ENCODE results near the gene CCDC184.
"Not testable (repeated sequence)": the region's sequence is repeated elsewhere in the genome, so short reads cannot be mapped to it uniquely, and the experiment has no call there.

CCDC184 gene

GRCh38 chr12:48143898-48144297 lies 39.5 kb upstream of the CCDC184 start:
- no peaks in the 10 kb centered on the region for H4K20me1 ChIP-seq (ENCODE audit: control insufficient read depth, insufficient read depth, low read depth, low read length)
- peaks cover 95% of the 10 kb centered on the region for H3K36me3 ChIP-seq (ENCODE audit: control insufficient read depth, low read length)
- TF ChIP-seq EZH2phosphoT487 (IDR thresholded peaks at IDR 0.05; ENCODE audit: borderline replicate concordance, low read length): no peak
- TF ChIP-seq, protein P1, sequence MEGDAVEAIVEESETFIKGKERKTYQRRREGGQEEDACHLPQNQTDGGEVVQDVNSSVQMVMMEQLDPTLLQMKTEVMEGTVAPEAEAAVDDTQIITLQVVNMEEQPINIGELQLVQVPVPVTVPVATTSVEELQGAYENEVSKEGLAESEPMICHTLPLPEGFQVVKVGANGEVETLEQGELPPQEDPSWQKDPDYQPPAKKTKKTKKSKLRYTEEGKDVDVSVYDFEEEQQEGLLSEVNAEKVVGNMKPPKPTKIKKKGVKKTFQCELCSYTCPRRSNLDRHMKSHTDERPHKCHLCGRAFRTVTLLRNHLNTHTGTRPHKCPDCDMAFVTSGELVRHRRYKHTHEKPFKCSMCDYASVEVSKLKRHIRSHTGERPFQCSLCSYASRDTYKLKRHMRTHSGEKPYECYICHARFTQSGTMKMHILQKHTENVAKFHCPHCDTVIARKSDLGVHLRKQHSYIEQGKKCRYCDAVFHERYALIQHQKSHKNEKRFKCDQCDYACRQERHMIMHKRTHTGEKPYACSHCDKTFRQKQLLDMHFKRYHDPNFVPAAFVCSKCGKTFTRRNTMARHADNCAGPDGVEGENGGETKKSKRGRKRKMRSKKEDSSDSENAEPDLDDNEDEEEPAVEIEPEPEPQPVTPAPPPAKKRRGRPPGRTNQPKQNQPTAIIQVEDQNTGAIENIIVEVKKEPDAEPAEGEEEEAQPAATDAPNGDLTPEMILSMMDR (IDR thresholded peaks at IDR 0.05; ENCODE audit: low read depth, low read length, poor library complexity, severe bottlenecking): no peak
- H3K9me2 ChIP-seq (replicated peaks; ENCODE audit: control insufficient read depth, low read length): no peaks in the 10 kb centered on the region
- no peak overlapping the region for H3K27ac ChIP-seq (ENCODE audit: low read depth, low read length)
- no peak overlapping the region for H3K4me3 ChIP-seq (ENCODE audit: low read length)
- peaks cover 3% of the 10 kb centered on the region for H3F3A ChIP-seq (ENCODE audit: control insufficient read depth, insufficient read depth)
- H3K79me2 ChIP-seq (ENCODE audit: control insufficient read depth, low read length): no peaks in the 10 kb centered on the region
- no peaks in the 10 kb centered on the region for H3K4me1 ChIP-seq (ENCODE audit: control insufficient read depth, low read length)
- H3K4me2 ChIP-seq (ENCODE audit: low read length): no peak overlapping the region
- H3K27me3 ChIP-seq (ENCODE audit: control insufficient read depth, low read length): no peaks in the 10 kb centered on the region
- H3K9me3 ChIP-seq (ENCODE audit: control insufficient read depth, insufficient read depth, low read length): no peaks in the 10 kb centered on the region

- Histone ChIP-seq H3F3A (ENCODE audit: control insufficient read depth, insufficient read depth) (peaks cover 8% of the 10 kb centered on the region), H3K9me3 (ENCODE audit: control insufficient read depth, insufficient read depth, low read length) (no peaks in the 10 kb centered on the region), H3K9me2 (replicated peaks; ENCODE audit: control insufficient read depth, low read length) (no peaks in the 10 kb centered on the region), H3K4me1 (ENCODE audit: control insufficient read depth, low read length) (peaks cover 2% of the 10 kb centered on the region; the same call in 1 of the 2 replicates), H3K27ac (ENCODE audit: low read depth, low read length) (no peak overlapping the region), H3K27me3 (ENCODE audit: control insufficient read depth, low read length) (no peaks in the 10 kb centered on the region), H3K4me3 (ENCODE audit: low read length) (no peak overlapping the region), H4K20me1 (ENCODE audit: control insufficient read depth, insufficient read depth, low read depth, low read length) (no peaks in the 10 kb centered on the region), H3K36me3 (ENCODE audit: control insufficient read depth, low read length) (peaks cover 95% of the 10 kb centered on the region), H3K4me2 (ENCODE audit: low read length) (no peak overlapping the region), H3K79me2 (ENCODE audit: control insufficient read depth, low read length) (no peaks in the 10 kb centered on the region)
- TF ChIP-seq EZH2phosphoT487 (IDR thresholded peaks at IDR 0.05; ENCODE audit: borderline replicate concordance, low read length): no peak
- TF ChIP-seq, protein P1 (IDR thresholded peaks at IDR 0.05; ENCODE audit: low read depth, low read length, poor library complexity, severe bottlenecking): no peak
These were observed 37.5 kb upstream of the CCDC184 start for GRCh38 chr12:48145981-48146380.

- Histone ChIP-seq H3K4me2 (ENCODE audit: low read length) (no peak overlapping the region), H3K4me1 (ENCODE audit: control insufficient read depth, low read length) (peaks cover 11% of the 10 kb centered on the region), H3K9me2 (replicated peaks; ENCODE audit: control insufficient read depth, low read length) (no peaks in the 10 kb centered on the region), H3K79me2 (ENCODE audit: control insufficient read depth, low read length) (peaks cover 15% of the 10 kb centered on the region), H4K20me1 (ENCODE audit: control insufficient read depth, insufficient read depth, low read depth, low read length) (no peaks in the 10 kb centered on the region), H3K4me3 (ENCODE audit: low read length) (no peak overlapping the region), H3K9me3 (ENCODE audit: control insufficient read depth, insufficient read depth, low read length) (no peaks in the 10 kb centered on the region), H3K27me3 (ENCODE audit: control insufficient read depth, low read length) (no peaks in the 10 kb centered on the region), H3K27ac (ENCODE audit: low read depth, low read length) (no peak overlapping the region), H3F3A (ENCODE audit: control insufficient read depth, insufficient read depth) (peaks cover 13% of the 10 kb centered on the region), H3K36me3 (ENCODE audit: control insufficient read depth, low read length) (peaks cover 62% of the 10 kb centered on the region)
- TF ChIP-seq, protein P1 (IDR thresholded peaks at IDR 0.05; ENCODE audit: low read depth, low read length, poor library complexity, severe bottlenecking): no peak
- no peak for TF ChIP-seq EZH2phosphoT487 (IDR thresholded peaks at IDR 0.05; ENCODE audit: borderline replicate concordance, low read length)
These were observed 32.2 kb upstream of the CCDC184 start for GRCh38 chr12:48151103-48151771.

- not testable (repeated sequence) for H4K20me1 ChIP-seq (ENCODE audit: control insufficient read depth, insufficient read depth, low read depth, low read length); H3K27me3 ChIP-seq (ENCODE audit: control insufficient read depth, low read length); H3K9me3 ChIP-seq (ENCODE audit: control insufficient read depth, insufficient read depth, low read length); H3F3A ChIP-seq (ENCODE audit: control insufficient read depth, insufficient read depth); H3K27ac ChIP-seq (ENCODE audit: low read depth, low read length); H3K9me2 ChIP-seq (replicated peaks; ENCODE audit: control insufficient read depth, low read length); H3K4me3 ChIP-seq (ENCODE audit: low read length)
- peaks cover 25% of the 10 kb centered on the region for H3K79me2 ChIP-seq (ENCODE audit: control insufficient read depth, low read length)
- H3K4me2 ChIP-seq (ENCODE audit: low read length): 0 out of 2 replicates have a peak overlapping the region, but pooled peaks have one; percentile 91
- H3K4me1 ChIP-seq (ENCODE audit: control insufficient read depth, low read length): peaks cover 29% of the 10 kb centered on the region
- peaks cover 20% of the 10 kb centered on the region for H3K36me3 ChIP-seq (ENCODE audit: control insufficient read depth, low read length)
These were observed 27.7 kb upstream of the CCDC184 start for GRCh38 chr12:48155786-48156185.

Measured in DOHH2 (cell line).